SH-SY5Y (cell line): ENCODE data around the gene EIF5B.

Experiments used
- GATA2 ChIP-seq: IDR thresholded peaks from 2 replicates; pipeline ENCODE4 v1.6.1; 2011; ENCODE audit warnings: mild to moderate bottlenecking, low read depth, low read length
- GATA3 ChIP-seq: IDR thresholded peaks from 2 replicates; pipeline ENCODE4 v1.6.1; 2011; ENCODE audit warnings: low read depth, mild to moderate bottlenecking, low read length, moderate library complexity

- TF ChIP-seq GATA2 = no peak
- no peak for TF ChIP-seq GATA3
These were observed 82.8 kb downstream of the EIF5B start for GRCh38 chr2:99420031-99420430.
